Endothelial cell of umbilical vein (primary cell): ENCODE measurements around the gene OR1J4.

Experiments used
- EZH2 ChIP-seq: IDR thresholded peaks from 2 replicates; pipeline ENCODE4 v1.6.1; 2012; ENCODE audit warnings: borderline replicate concordance, low read depth, mild to moderate bottlenecking, moderate library complexity, low read length, inconsistent platforms; ENCODE audit not compliant: severe bottlenecking
- FOS ChIP-seq: IDR thresholded peaks from 2 replicates; pipeline ENCODE4 v1.6.1; 2011; ENCODE audit warnings: mild to moderate bottlenecking, low read length, moderate library complexity, borderline replicate concordance; ENCODE audit not compliant: insufficient read depth
- GATA2 ChIP-seq: IDR thresholded peaks from 2 replicates; pipeline ENCODE4 v1.7.0; 2011; ENCODE audit warnings: low read depth, mild to moderate bottlenecking, moderate library complexity, mixed read lengths, low read length; ENCODE audit not compliant: insufficient read length, insufficient read depth
- POLR2A ChIP-seq: IDR thresholded peaks from 2 replicates; pipeline ENCODE4 v1.6.1; 2012; ENCODE audit warnings: low read depth, mild to moderate bottlenecking, control low read depth, low read length
- POLR2AphosphoS5 ChIP-seq: IDR thresholded peaks from 2 replicates; pipeline ENCODE4 v1.6.1; 2012; ENCODE audit warnings: low read depth, mild to moderate bottlenecking, control low read depth, low read length, moderate library complexity; ENCODE audit not compliant: insufficient read depth
- TF ChIP-seq, protein P1 (sequence below), 2 donors: IDR thresholded peaks; 1 replicate in 1 of 2; 2 replicates in 1 of 2; pipeline ENCODE4 v1.5.1; 2011; ENCODE audit warnings: low read length in 2 of 2, mild to moderate bottlenecking in 2 of 2, moderate library complexity in 2 of 2, control low read depth in 1 of 2, inconsistent platforms in 1 of 2, low read depth in 1 of 2; ENCODE audit not compliant: insufficient read depth in 1 of 2; ENCODE audit errors: extremely low read depth in 1 of 2
- TF ChIP-seq, protein P2 (sequence below): IDR thresholded peaks from 2 replicates; pipeline ENCODE4 v1.6.1; 2011; ENCODE audit not compliant: insufficient read depth, insufficient read length

DNA sequence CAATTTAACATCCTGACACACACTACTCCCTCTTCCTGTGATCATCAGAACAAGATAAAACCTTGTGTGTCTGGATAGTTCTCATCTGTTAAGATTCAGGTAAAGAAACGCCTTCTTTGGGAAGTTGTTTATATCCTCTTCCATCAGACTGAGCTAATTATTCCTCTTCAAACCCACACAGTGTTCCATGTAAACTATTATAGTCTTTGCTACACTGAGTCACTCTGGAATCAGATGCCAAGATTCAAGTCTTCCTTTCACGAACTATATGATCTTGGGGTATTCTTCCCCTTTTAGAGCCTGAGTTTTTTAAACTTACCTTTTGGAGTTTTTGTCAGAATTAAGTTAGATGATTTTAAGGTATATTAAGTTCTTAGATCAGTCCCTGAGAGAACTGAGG lies 43.2 kb upstream of the OR1J4 start:
- no peak for TF ChIP-seq EZH2
- TF ChIP-seq, protein P1, sequence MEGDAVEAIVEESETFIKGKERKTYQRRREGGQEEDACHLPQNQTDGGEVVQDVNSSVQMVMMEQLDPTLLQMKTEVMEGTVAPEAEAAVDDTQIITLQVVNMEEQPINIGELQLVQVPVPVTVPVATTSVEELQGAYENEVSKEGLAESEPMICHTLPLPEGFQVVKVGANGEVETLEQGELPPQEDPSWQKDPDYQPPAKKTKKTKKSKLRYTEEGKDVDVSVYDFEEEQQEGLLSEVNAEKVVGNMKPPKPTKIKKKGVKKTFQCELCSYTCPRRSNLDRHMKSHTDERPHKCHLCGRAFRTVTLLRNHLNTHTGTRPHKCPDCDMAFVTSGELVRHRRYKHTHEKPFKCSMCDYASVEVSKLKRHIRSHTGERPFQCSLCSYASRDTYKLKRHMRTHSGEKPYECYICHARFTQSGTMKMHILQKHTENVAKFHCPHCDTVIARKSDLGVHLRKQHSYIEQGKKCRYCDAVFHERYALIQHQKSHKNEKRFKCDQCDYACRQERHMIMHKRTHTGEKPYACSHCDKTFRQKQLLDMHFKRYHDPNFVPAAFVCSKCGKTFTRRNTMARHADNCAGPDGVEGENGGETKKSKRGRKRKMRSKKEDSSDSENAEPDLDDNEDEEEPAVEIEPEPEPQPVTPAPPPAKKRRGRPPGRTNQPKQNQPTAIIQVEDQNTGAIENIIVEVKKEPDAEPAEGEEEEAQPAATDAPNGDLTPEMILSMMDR (IDR thresholded peaks at IDR 0.05; ENCODE audit: extremely low read depth in 1 of 2, insufficient read depth in 1 of 2, low read depth in 1 of 2, low read length in 2 of 2) = no peak
- TF ChIP-seq POLR2AphosphoS5 = no peak
- no peak for TF ChIP-seq POLR2A
- TF ChIP-seq, protein P2, sequence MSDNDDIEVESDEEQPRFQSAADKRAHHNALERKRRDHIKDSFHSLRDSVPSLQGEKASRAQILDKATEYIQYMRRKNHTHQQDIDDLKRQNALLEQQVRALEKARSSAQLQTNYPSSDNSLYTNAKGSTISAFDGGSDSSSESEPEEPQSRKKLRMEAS = no peak
- no peak for TF ChIP-seq FOS
- TF ChIP-seq GATA2 = no peak
